ENCODE data around the gene GNAL.
"Not testable (repeated sequence)": the region's sequence is repeated elsewhere in the genome, so short reads cannot be mapped to it uniquely, and the experiment has no call there.

The GNAL gene

DNA sequence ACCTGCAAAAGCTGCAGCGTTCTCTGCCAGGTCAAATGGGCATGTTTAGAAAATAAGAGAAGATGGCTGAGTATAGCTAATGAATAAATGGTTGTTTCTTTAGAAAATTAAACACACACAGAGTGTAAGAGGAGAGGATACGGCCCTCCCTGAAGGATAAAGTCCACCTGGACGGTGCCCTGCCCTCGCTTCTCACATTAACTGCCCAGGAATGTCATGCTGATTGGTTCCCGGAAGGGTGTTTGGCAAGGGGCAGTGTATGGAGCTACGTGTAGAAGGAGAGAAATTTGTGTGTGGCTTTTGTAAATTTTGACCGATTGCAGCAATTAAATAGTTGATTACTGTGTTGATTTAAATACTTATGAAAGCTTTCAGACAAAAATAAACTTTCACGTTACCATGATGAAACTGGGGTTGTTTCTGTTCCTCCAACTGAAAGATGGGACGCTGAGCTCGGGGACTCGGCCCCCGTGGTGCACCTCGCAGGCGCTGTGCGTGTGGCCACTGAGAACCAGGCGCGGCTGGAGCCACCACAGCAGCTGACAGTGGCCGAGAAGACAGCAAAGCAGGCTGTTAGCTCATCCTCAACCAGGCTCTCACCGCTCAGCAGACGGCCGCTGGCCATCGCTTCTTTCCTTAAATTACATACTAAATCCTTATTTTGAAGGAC is 196.3 kb downstream of the GNAL start:
- DNase-seq = no peak

DNA sequence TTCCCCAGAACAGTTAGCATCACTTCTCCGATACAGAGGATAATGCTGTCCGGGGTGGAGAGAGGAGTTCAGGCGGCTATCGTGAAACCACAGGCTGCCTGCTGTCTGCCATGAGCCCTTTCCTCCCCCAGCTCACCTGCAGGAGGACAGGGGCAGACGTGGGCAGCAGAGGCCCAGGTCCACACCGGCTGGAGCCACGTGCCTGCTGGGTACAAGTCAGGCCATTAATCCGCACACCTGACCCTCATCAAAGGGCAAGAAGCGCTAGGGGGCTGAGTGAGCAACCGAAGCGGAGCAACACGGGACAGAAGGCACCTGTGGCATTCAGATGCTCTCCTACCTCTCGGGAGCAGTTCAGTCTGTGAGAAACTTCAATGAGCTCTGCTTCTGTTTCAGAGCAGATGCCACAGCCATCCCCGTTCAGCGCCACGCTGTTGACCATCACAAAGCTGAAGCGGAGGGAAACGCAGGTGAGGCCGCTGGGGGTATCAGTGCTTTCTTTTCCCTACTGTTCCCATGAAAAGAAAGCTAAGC is 197.6 kb downstream of the GNAL start:
- DNase-seq = no peak

DNA sequence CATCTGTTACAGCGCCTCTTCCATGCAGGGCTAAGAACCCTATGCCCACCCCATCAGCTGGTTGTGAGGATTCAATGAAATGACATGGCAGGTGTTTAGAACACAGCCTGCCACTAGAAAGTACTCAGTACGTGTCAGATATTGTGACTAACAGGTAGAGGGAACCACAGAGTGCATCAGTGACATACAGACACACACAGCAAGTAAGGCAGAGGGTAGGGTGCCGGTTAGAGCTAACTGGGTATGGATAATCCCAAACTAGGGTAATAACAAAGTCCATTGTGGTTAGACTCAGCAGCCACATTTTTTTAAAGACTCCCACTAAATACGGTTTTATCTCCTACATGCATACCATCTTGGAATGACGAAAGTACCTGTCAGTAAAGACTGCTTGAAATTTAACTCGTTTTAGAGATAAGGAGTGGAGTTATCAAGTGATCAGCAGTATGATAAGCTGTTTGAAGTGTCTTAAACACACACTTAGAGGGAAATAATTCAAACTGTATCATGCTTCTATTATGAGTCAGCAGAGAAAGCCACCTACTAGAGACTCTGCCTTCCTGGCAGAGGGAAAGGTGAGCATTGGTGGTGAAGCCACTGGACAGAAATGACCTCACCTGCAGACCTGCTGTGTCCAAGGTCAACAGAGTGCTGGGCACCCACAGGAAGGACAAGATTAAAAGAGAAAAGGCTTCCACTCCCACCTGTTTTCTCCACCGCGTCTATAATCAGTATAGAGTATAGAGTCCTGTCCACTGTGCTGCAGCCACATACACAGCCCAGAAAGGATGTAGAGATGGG is 198.5 kb downstream of the GNAL start:
- no peak for DNase-seq

DNA sequence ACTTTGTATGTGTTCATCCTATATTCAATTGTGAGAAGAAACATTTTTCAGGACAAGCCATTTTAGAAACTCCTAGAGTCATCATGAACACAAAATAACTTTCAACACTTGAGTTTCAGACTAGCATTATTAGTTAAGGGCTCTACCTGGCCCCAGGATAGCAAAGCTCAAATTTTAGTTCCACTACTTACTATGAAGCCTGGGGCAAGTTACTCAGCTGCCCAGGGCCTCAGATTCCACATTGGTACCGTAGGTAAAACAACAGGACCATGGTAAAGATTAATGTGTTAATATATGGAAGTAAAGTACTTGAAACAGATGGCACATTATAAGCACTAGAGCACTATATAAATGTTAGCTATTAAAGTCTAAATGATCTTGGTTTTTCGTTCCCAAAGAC is 199.7 kb downstream of the GNAL start:
- DNase-seq = no peak

DNA sequence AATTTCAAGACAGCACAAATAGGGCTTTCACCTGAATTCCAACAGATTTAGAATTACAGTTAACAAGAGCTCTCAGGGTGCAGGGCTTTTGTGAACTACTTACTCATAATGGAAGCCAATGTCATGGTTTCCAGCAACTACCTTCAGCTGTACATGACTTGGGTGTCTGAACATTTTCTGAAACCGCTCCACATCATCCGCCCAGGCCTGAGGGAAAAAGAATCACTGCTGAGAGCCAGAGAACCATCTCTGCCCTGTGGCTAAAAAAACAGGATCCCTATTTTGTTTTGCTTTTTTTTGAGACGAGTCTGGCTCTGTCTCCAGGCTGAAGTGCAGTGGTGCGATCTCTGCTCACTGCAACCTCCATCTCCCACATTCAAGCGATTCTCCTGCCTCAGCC is 200.2 kb downstream of the GNAL start:
- no peak for DNase-seq

- no peak for DNase-seq
These were observed 202.7 kb downstream of the GNAL start for GRCh38 chr18:11891737-11892136.

- not testable (repeated sequence) for DNase-seq
These were observed 203.4 kb downstream of the GNAL start for GRCh38 chr18:11892438-11892837.

GRCh38 chr18:11897781-11898180 is 208.7 kb downstream of the GNAL start:
- DNase-seq = no peak

DNA sequence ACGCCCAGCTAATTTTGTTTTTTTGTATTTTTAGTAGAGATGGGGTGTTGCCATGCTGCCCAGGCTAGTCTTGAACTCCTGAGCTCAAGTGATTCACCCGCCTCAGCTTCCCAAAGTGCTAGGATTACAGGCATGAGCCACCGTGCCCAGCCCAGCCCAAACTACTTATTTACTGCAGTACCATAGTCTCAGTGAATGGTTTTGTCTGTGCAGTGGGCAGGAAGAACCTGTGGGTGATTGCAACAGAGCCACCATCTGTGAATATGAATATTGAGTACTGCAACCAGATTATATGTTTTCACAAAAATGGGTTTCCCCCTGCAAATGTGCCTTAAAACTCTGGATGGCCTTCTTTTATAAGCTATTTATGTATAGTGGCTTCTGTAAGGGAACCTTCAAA is 210.0 kb downstream of the GNAL start:
- no peak for DNase-seq

DNA sequence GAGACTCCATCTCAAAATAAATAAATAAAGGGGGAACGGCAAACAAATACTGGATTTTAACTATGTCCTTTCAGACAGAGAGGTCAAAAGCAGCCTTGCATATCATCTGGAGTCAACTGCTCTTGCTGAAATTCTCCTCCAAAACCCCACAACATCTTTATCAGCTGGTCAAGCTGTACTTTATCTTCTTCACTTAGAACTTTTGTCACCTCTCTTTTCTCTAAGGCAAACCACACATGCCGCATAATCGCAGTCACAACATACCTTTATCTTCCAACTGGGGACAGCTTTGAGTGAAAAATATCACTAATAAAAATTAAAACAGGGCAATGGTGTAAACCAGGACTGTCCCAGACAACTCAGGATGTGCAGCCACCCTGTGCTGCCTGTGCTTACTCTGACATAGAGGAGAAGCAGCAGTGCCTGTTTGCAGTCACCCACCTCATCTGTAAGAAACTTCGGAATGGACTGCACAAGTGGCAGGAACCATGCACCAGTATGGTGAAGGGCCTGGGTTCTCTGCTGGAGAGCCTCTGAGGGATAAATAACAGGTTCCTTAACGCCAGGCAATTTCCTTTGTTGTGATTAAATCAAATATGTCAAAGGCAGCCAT is 212.9 kb downstream of the GNAL start:
- DNase-seq = no peak

- DNase-seq = no peak
These were observed 213.6 kb downstream of the GNAL start for GRCh38 chr18:11902522-11903292.

DNA sequence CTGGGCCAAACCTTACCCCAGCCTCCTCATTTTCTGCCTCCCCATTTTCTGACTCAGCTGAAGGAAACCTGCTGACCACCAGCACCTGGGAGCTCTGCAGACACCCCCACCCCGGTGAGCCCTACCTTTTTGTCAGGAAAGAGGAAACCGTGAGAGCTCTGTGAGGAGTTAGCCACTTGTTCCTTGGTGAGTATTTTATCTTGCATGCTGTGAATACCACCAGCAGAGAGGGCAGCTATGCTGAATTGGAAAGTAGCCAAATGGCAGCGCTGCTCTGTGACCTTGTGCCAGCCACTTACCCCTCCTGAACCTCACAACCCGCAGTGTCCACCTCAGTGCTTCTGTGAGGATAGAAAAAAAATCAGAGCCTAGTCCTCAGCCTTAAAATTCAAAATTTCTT is 216.5 kb downstream of the GNAL start:
- no peak for DNase-seq

DNA sequence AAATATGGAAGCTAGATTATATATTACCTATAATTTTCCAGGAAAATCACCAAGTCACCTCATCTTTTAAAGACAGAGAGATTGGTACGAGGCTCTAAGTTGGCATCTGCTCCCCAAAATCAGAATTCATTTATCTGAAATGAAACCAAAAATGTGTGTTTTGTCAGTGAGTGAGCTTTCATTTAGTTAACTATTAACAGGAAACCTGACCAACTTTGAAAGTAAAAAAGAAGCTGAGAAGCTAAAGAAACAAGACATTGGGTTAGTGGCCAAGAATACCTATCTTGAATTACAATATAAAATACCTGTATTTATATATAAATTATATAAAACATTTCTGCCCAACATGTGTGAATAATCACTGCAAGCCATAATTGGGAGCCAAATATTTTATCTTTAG is 217.1 kb downstream of the GNAL start:
- DNase-seq = no peak

DNA sequence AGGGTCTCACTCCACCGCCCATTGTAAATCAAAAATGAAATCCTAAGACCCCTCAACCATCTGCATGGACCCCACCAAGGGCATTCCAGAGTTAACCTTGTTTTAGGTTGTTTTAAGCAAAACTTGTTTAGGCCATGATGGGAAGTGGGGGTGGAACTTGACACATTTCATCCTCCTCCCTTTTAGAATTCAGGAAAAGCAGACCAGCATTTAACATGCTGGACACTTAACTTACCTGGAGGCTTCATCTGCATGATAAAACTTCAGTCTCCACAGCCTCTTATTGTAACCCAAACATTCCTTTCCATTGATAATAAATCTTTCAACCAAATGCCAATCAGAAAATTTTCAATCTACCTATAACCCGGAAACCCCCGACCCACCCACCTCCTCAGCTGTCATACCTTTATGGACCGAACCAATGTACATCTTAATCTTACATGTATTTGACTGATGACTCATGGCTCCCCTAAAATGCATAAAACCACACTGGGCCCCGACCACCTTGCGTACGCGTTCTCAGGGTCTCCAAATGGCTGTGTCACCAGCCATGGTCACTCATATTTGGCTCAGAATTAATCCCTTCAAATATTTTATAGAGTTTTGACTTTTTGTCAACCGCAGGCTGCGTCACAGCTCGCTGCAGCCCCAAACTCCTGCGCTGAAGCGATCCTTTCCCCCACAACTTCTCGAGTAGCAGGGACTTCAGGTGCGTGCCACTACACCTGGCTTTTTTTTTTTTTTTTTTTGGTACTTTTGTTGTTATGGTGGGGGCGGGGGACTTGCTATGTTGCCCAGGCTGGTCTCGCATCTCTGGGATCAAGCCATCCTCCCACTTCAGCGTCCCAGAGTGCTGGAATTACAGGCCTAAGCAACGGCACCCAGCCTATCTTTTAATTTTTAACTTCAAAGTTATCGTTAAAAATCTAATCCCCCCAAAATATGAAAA is 218.1 kb downstream of the GNAL start:
- DNase-seq = no peak

DNA sequence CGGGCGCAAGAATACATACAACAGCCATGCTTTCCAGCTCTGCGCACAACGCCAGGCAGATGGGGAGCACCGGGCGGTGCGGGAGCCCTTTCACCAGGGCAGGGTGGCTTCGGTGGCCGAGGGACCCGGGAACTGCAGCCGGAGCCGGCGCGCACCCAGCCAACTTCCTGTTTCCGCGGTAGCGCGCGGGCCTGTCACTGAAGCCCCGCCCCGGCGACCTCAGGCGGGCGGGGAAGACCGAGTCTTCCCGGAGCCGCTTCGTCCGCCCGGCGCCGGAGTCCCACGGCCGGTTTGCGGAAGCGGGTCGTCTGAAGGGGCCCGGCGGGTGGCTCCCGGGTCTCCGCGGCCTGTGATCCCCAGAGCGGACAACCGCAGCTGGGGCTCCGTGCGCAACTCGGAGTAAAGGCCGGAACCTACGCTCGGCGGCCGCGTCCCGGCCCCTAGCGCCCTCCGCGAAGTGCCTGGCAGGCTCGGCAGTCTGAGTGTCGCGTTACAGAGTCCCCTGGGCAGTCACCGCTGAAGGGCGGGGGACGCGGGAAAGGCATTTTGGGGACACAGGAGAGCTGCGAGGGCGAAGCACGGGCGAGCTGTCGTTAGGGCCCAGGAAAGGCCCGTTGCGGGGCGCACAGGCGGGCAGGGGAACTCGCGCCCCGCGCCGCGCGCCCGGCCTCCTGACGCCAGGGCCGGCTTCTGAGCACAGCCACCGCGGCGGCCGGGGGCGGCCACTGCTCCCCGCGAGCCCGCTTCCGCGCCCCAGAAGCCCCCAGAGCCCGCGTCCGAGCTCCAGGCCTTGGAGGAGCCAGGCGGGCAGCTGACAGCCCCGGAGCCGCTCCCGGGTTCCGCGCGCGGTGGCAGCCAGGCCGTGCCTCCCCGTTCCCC is 219.4 kb downstream of the GNAL start, which contains the start of gene MPPE1:
TSS of gene MPPE1 (minus strand) at position 136 of the 879 bp plus-strand sequence. CDS start 11,053 bp downstream, outside the sequence.
- peak; percentile 63 to 85 for DNase-seq

GRCh38 chr18:11909061-11909455 is 220.0 kb downstream of the GNAL start:
- DNase-seq = no peak

GRCh38 chr18:11909591-11910026 is 220.5 kb downstream of the GNAL start:
- no peak for DNase-seq

DNA sequence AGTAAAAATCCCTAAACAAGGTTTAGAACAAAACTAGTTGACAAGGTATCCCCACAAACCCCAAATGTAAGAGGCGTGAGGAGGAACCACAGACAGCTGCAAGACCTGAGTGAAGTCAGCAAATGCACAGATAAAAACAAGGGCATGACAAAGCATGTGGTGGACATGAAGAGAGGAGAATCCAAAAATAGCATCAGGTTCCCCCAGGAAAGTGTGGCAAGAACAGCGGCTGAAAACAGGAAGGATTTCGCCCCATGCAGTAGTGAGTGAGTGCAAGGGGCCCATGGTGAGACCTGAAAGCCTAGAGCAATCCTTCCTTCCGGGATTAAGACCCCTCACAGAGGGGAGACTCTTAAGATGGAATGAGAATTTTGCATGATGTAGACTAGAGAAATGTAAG is 227.8 kb downstream of the GNAL start:
- not testable (repeated sequence) for DNase-seq

GRCh38 chr18:11919522-11919921 is 230.5 kb downstream of the GNAL start:
- not testable (repeated sequence) for DNase-seq

GRCh38 chr18:11923450-11923849 is 234.4 kb downstream of the GNAL start:
- DNase-seq = no peak

All from SHP77 (cell line).